ENCODE measurements around the gene NAA40.

Gene NAA40

GRCh38 chr11:63993100-63993499 lies 54.3 kb downstream of the NAA40 start:
- DNase-seq = no peak

GRCh38 chr11:63993993-63994392 lies 55.2 kb downstream of the NAA40 start:
- DNase-seq = no peak

DNA sequence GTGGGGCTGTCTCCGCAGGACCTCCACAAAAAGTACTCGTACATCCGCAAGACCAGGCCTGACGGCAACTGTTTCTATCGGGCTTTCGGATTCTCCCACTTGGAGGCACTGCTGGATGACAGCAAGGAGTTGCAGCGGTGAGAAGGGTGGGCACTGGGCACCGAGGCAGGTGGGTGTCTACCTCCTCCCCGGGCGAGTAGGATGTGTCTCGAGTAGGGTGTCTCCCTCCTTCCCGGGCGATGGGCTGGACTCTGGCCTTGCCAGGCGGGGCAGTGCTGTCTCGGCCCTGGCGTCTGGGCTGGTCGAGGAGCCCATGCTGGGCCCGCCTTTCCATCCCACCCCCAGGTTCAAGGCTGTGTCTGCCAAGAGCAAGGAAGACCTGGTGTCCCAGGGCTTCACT lies 57.7 kb downstream of the NAA40 start:
- no peak for DNase-seq

DNA sequence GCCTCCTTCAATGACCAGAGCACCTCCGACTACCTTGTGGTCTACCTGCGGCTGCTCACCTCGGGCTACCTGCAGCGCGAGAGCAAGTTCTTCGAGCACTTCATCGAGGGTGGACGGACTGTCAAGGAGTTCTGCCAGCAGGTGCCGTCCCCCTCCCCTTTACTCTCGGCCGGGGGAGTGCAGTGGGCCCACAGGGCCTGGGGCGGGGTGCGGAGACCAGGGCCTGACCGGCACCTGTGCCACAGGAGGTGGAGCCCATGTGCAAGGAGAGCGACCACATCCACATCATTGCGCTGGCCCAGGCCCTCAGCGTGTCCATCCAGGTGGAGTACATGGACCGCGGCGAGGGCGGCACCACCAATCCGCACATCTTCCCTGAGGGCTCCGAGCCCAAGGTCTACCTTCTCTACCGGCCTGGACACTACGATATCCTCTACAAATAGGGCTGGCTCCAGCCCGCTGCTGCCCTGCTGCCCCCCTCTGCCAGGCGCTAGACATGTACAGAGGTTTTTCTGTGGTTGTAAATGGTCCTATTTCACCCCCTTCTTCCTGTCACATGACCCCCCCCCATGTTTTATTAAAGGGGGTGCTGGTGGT lies 58.4 kb downstream of the NAA40 start:
- no peak for DNase-seq

GRCh38 chr11:63997801-63998337 lies 59.1 kb downstream of the NAA40 start:
- DNase-seq = no peak

- DNase-seq = no peak
These were observed 60.0 kb downstream of the NAA40 start for GRCh38 chr11:63998558-63999348.

DNA sequence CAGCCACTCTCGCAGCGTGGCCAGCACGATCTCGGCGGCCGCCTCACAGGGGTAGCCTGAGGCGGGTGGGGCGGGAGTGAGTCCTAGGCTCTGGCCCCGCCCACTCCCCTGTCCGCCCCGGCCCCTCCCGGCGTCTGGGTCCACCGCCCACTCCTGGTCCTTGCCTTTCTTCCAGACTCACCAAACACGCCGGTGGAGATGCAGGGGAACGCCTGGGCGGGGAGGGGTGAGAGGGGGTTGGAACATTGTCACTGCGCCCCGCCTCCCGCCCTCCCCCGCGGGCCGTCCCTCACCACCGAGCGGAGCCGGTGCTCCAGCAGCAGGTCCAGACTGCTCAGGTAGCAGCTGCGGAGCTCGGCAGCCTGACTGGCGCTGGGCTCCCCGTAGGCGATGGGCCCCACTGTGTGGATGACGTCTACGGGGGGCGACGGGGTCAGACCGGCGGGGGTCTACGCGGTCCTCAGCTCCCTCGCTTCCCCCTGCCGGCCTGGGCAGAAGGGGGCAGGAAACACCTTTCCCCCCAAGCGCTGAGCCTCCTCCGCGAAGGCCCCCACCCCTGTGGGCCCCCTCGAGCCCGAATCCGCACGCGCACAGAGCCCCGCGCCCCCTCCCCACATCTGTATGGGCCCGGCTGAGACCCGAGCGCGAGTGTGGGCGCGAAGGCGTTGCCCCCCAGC lies 60.7 kb downstream of the NAA40 start:
- DNase-seq = peak; percentile 40

DNA sequence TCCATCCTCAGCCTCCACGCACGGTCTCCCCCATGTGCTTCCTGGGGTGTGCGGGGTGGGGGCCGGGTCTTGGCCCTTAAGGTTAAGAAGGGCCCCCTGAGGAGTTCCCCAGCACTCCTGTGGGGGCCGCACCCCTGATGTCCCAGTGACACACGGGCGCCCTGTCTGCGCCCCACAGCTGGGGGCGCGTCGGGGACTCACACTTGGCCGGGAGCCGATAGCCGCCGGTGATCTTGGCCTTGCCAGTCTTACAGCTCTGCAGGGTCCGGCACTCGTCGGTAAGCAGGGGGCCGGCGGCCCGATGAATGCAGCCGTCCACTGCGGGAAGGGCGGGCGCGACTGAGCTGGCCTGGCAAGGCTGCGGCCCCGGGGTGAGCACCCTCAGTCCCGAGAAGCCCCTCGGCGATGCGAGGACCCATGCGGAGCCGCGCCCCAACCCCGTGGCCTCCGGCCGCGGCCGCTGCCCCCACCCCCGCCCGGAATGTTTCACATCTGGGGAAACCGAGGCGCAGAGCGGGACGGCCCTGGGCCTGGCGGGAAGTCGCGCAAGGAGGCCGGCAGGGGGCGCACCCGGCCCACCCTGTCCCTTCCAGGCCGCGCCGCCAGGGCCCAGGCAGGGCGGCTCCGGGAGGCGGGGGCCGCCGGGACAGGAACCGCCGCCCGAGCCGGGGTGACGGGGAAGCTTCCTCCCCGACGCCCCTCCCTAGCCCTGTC lies 61.4 kb downstream of the NAA40 start:
- peak; percentile 68 for DNase-seq

DNA sequence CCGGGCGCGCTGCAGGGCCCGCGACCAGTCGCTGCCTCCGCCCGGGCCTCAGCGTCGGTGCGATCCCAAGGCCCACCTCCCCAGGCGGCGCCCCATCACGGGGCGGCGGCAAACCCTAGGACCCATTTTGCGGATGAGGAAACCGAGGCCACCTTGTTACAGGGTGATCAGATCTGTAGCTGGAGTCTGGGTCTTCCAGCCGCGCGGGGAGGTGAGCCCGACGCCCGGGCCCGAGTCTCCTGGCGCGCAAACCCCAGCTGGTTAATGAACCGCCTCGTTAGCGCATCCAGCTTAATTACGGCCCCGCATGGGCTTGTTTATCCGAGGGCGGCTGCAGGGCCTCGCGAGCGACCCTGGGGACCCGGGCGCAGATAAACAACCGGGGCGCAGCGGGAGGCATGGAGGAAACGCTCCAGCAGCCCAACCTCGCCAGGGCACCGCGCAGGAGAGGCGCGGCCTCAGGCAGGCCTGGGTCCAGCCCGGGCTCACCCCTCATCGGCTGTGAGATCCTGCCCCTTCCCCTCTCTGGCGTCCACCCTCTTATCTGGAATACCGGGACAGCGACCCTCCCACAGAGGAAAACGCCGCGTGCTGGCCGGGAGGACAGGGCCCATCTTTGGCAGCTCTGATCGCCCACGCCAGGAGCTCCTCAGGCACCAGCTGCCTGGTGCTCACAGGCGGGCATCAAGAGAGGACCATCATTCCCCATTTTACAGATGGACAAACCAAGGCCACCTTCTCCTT lies 62.1 kb downstream of the NAA40 start:
- DNase-seq = no peak

- DNase-seq = no peak
These were observed 63.0 kb downstream of the NAA40 start for GRCh38 chr11:64001484-64002420.

- no peak for DNase-seq
These were observed 65.2 kb downstream of the NAA40 start for GRCh38 chr11:64003807-64004589.

DNA sequence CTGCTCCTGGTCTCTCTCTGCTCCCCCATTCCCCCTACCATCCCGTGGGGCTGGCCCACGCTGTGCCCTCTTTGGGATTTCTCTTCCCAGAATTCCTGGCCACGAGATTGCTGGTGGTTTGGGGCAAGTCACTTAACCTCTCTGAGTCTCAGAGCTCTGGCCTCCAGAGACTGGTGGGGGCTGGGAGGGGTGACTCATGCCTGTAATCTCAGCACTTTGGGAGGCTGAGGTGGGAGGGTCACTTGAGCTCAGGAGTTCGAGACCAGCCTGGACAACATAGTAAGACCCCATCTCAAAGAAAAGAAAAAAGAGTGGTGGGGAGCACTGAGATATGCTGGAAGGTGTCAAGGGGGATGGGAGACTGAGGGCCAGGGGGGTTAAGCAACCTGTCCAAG lies 65.8 kb downstream of the NAA40 start:
- DNase-seq = no peak

GRCh38 chr11:64005691-64006090 lies 66.9 kb downstream of the NAA40 start:
- DNase-seq = no peak

DNA sequence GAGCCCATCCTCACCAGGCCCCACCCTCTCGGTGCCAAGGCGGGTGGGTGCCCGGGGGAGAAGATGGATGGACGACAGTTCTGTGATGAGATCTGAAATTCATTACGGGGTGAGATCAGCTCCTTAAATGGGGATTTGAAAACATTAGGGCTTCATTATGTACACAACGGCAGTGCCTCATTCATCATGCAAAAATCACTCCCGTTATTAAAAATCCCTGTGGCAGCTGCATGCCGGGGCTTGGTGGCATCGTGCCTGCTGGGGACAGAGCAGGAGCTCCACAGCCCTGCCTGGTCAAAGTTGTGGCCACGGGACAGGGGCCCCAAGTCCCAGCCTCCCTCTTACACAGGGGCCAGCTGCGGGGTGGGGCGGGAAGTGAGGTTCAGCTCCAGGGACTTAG lies 67.6 kb downstream of the NAA40 start:
- DNase-seq = no peak

Data from effector CD4-positive, alpha-beta T cell (primary cell).